Activated CD4-positive, alpha-beta T cell treated with anti-CD3 and anti-CD28 coated beads, Interleukin-2, amount 50 U/mL, for 4 hours (primary cell): ENCODE measurements around the gene APEX1.

Experiments used
- DNase-seq, 2 experiments: peaks; one replicate each; pipeline ENCODE4 v3.0.0-alpha.2; 2020

APEX1 gene

DNA sequence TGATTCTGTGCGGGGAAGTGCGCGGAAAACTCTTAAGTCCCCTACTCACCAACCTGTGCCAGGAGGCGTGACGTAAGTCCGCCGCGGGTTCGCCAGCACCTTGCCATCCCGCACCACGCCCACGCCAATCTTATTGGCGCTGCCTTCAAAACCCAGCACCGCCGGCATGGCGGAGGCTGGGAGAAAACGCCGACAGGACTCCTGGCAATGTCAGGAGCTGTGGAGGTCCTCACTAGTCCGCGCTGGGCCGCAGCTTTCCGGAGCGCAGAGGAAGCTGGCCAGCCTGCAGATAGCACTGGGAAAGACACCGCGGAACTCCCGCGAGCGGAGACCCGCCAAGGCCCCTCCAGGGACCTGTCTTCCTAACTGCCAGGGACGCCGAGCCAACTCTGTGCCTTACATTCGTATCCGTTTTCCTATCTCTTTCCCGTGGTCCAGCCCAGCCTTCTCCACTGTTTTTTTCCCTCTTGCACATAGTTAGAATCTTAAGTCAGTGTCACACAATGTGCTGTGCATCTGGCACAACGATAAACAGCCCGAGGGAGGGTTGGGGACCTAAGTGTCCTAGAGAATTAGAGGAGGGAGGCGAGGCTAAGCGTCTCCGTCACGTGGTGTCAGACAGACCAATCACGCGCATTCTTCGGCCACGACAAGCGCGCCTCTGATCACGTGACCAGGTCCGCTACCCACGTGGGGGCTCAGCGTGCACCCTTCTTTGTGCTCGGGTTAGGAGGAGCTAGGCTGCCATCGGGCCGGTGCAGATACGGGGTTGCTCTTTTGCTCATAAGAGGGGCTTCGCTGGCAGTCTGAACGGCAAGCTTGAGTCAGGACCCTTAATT lies at the start of gene APEX1, which contains the start of gene OSGEP:
Gene APEX1 (plus strand): TSS at position 711 of the 839 bp plus-strand sequence. CDS start 420 bp downstream, outside the sequence.
Gene OSGEP (minus strand): TSS at position 297 of the 839 bp plus-strand sequence. CDS start 129 bp downstream, at position 168.
- DNase-seq = peak; percentile 97 to 98

GRCh38 chr14:20409226-20409625 lies 45.8 kb upstream of the APEX1 start:
- DNase-seq = no peak

GRCh38 chr14:20412411-20412810 lies 42.6 kb upstream of the APEX1 start:
- no peak for DNase-seq

DNA sequence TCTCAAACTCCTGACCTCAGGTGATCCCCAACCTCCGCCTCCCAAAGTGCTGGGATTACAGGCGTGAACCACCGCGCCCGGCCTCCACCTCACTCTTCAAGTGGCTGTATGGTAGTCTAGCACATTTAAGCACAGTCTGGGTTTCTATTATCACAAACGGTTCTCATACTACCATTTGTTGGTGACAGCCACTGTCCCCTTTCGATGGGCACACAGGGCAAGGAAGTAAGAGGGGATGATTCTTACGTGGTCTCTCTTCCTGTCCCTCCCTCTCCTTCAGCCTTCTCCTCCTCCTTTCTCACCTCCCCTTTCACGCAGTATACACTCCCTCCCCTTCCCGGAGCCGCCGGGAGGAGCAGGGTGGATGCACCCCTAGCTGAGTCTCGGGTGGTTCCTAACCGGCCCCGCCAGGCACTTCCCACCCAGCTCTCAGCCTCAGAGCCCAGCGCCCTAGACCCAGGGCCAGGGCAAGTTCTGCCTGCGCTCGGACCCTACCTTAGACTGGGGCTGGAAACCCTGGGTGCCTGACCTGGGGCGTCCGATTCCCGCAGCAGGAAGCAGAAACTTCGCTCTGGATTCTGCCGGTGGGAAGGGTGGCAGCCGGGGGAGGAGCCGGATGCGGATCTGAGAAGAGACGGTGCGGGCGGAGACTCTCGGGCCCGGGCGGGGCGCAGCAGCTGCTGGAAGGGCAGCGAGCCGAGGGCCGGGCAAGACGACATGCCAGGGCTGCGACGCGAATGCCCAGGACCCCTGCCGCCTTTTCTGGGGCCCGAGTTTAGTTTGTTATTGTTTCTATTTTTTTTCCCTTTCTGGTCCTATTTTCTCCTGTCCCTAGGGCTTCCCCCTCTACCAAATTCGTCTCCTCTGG lies 41.9 kb upstream of the APEX1 start, which contains the start of gene TEP1:
Gene TEP1 (minus strand): TSS at position 626 of the 868 bp plus-strand sequence. CDS start 5,062 bp downstream, outside the sequence.
- DNase-seq = peak; percentile 53 to 54

- no peak for DNase-seq
Measured at GRCh38 chr14:20413744-20414082, 41.3 kb upstream of the APEX1 start.

GRCh38 chr14:20415782-20416206 lies 39.2 kb upstream of the APEX1 start:
- DNase-seq = peak in 1 of 2 experiments; percentile 5

DNA sequence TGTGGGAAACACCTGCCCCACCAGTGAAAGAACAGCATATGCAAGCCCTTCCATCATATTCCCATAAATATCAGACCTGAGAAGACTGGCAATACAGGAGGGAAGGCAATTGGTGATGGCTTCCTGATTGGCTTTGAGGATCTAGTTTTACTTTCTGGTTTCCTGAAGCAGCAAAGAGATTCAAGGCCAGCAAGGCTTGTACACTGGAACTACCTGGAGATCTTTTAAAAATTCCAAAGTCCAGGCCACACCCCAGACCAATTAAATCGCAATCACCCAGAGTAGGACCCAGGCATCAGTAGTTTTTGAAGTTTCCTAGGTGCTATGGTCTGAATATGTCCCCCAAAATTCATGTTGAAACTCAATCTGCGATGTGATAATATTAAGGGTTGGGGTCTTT lies 38.8 kb upstream of the APEX1 start:
- no peak for DNase-seq

GRCh38 chr14:20417250-20418186 lies 37.5 kb upstream of the APEX1 start:
- DNase-seq = no peak

DNA sequence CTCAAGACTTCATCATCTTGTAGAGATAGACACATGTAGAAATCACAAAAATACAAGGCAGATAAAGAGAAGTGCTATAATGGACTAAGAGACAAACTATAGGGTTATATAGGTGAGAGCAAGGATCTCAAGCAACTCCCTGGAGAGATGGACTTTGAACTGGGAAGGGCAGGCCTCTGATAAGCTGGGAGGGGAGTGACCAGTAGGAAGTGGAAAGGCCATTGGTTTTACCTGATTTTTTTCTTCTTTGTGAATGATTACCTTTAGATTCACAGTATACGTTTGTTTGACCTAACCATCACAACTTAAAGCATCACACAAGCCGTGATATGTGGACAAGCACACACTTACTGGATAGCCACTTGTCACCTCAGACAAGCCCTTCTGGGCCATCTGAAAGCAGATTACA lies 36.5 kb upstream of the APEX1 start:
- DNase-seq = no peak

DNA sequence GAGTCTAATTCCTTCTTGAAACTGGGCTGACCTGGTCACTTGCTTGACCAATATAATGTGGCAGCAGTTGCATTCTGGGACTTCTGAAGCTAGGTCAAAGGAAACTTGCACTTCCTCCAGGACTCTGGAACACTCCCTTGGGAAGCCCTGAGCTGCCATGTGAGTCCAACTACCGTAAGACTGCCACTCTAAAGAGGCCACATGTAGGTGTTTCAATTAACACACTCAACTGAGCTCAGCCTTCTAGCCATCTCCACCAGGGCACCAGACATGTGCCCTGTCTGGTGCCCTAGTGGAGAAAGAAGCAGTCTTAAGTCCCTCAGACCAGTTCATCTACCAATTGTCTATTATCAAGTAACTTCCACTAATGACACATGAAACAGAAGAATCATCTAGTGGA lies 35.6 kb upstream of the APEX1 start:
- DNase-seq = no peak

DNA sequence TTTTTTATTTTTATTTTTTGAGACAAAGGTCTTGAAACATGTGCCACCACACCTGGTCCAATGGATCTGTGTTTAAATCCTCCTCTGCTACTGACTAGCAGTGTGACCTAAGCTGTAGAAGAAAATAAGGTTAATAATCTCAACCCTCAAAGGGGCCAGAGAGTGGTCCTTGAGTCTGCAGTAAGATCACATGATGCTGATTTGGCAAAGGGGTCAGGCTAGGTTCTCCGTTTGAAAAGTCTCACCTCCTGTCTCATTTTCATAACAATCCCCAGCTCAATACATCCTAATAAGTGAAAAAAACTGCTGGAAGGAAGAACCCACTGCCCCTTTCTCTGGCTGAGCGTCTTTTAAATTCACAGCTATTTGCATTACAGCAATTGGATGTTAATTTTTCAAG lies 33.8 kb upstream of the APEX1 start:
- no peak for DNase-seq

GRCh38 chr14:20422886-20423285 lies 32.1 kb upstream of the APEX1 start:
- DNase-seq = no peak

GRCh38 chr14:20424851-20425250 lies 30.2 kb upstream of the APEX1 start:
- no peak for DNase-seq

DNA sequence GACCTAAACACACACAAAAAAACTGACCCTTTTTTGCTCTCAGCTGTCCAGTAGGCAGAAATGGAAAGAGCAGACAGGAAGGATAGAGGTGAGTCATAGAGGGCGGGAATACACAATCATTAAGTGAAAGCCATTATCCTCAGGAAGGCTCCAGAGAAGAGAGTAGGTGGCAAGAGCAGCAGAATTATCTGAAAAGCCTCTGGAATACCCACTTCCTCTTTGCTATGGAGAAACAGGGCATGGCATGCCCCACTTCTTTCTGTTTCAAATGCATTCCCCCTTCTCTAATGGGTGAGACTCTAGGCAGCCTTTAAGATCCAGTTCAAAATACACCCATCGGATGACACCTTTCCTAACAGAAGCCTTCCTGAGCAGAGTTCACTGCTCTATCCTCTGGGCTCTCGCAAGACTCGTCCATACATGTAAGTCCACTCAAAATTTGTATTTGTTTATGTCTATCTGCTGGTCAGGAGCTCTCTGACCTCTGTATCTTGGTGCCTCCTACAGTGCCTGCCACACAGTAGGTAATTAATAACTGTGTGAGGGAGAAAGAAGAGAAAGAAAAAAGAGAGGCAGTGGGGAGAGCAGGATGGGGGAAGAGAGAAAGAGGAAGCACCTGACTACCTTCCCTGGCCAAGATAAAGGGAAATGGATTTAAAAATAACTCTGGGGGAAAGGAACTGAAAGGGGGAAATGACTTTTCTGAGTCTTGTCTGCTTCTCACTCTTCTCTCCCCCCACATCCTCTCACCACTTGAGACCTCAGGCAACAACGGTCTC lies 27.6 kb upstream of the APEX1 start:
- DNase-seq = no peak

GRCh38 chr14:20428010-20428365 lies 27.0 kb upstream of the APEX1 start:
- DNase-seq = no peak

- no peak for DNase-seq
Measured at GRCh38 chr14:20428802-20429201, 26.2 kb upstream of the APEX1 start.

- no peak for DNase-seq
Measured at GRCh38 chr14:20429801-20430669, 25.0 kb upstream of the APEX1 start.

DNA sequence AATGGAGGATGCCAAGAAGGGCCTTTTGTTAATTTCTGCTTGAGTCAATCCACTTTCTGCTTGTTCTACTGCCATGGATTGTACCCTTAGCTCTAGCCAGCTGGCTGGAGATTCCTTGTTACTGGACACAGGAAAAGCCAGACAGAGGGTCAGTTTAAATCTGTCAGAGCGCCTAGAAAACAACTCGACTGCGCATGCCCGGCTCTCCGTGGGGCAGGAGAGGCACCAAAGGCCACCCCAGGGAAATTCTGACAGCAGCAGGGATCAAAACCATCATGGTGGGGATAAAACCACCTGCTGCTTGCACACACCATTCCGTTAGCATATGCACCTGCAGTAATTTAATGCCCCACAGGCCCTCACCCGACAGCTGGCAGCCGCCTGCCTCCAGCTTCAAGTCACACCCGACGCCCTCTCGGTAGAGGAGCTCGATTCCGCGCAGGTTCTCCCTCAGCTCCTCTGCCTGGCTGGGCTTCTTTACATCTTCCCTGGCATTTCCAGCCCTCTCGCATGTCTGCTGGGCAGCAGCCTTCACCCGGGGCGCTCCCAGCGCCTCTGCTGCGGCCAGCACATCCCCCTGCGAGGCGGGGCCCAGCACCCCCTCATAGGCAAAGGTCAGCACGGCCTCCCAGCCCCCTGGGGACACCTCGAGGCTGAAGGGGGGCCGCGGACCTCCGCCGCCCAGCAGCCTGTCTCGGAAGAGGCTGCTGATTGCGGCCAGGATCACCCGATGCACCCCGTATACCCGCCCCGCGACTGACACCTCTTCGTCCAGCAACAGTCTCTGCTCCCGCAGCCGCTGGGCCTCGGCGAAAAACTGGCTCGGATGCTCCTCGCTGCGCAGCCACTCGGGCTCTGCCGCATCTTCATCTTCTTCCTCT lies 20.1 kb upstream of the APEX1 start:
- DNase-seq = no peak

DNA sequence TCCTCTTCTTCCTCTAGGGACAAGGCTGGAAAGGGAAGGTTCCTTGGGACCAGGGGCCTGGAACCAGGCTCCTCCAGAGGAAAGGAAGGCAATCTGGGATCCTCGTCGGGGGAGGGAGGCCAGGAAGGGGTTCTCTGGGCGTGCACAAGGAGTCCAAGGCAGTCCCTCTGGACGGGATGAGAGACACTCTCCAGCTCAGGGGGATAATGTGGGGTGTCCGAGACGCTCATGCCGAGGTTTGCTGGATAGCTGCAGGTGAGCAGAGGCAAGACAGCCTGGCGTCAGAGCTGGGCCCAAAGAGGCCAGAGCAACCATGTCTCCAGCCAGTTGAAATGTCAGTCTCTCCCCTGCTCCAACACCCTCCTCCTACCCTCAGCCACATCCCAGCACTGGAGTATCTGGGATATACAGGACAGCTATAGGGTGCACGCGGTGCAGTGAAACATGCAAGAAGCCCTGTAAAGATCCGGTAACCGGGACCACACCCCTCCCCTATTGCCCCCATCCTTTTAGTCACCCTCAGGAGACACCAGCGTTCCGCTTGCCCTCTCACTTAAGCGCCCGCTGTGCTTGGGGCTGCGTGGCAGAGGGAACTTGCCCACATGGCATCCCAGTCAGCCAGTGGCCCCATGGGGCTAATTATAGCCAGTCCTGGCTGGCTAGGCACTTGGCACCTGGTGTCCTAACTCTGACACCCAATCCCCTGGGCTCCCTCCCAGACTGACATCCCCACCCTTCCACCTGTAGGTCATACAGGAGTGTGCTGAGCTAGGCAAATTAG lies 19.3 kb upstream of the APEX1 start, which contains the start of gene KLHL33:
Gene KLHL33 (minus strand): TSS at position 585 of the 781 bp plus-strand sequence. CDS start 355 bp downstream, at position 230.
- DNase-seq = no peak
